OCI-LY7 (cell line): ENCODE measurements around the gene NTRK1. TPM values are rescaled to one million over a fixed set of nuclear protein-coding genes. Genes with fewer than 3 reads are reported as not detected.

Experiments used
- BruUV-seq: library from RNA; stranded (reverse); fragments of 400-500 nt; replicated peaks from 2 replicates; lab custom pipeline; 2021; lab: Mats Ljungman, UMichigan
- CTCF ChIA-PET: fragments of 300-600 bp; sonication (Branson Sonifier 250); formaldehyde crosslinking; loops from one replicate; lab custom pipeline; 2022; ENCODE audit warnings: antibody characterized with exemption; ENCODE audit not compliant: unreplicated experiment; lab: Charles Lee
- POLR2A ChIA-PET: fragments of 300-600 bp; sonication (Branson Sonifier 250); formaldehyde crosslinking; loops from one replicate; lab custom pipeline; 2022; ENCODE audit warnings: antibody characterized with exemption; lab: Charles Lee
- DNase-seq: peaks from one replicate; pipeline ENCODE4 v3.0.0-alpha.2; 2015; ENCODE audit warnings: low spot score
- H2AFZ ChIP-seq: fragments of 200-600 bp; sonication (generic), shearing (Covaris generic); 2 replicates; pipeline ENCODE4 v1.6.1; 2014; ENCODE audit warnings: mild to moderate bottlenecking, antibody characterized with exemption, low read length, moderate library complexity
- H3K27ac ChIP-seq: fragments of 200-600 bp; sonication (generic); 2 replicates; pipeline ENCODE4 v1.5.1; 2014; ENCODE audit warnings: mixed run types, low read depth, mild to moderate bottlenecking, moderate library complexity, low read length, inconsistent platforms; ENCODE audit not compliant: poor library complexity, severe bottlenecking
- H3K36me3 ChIP-seq: fragments of 200-600 bp; sonication (generic); 2 replicates; pipeline ENCODE4 v1.6.1; 2014; ENCODE audit warnings: mild to moderate bottlenecking, antibody characterized with exemption, low read length, moderate library complexity, mixed read lengths; ENCODE audit not compliant: insufficient read depth
- H3K4me1 ChIP-seq: fragments of 200-600 bp; sonication (generic); 2 replicates; pipeline ENCODE4 v1.5.1; 2014; ENCODE audit warnings: mild to moderate bottlenecking, low read length; ENCODE audit not compliant: insufficient read depth, poor library complexity, severe bottlenecking
- H3K4me2 ChIP-seq: fragments of 200-600 bp; sonication (generic); 2 replicates; pipeline ENCODE4 v1.6.1; 2014; ENCODE audit warnings: mild to moderate bottlenecking, low read length
- H3K4me3 ChIP-seq: fragments of 200-600 bp; sonication (generic); 2 replicates; pipeline ENCODE4 v1.5.1; 2014; ENCODE audit warnings: mild to moderate bottlenecking, low read depth, low read length; ENCODE audit not compliant: poor library complexity, severe bottlenecking
- H3K79me2 ChIP-seq: fragments of 200-600 bp; sonication (generic); 2 replicates; pipeline ENCODE4 v1.6.1; 2016; ENCODE audit warnings: low read depth, mild to moderate bottlenecking, low read length, moderate library complexity, mixed read lengths; ENCODE audit not compliant: insufficient read depth
- H3K9me2 ChIP-seq: fragments of 200-600 bp; sonication (generic); 2 replicates; pipeline ENCODE4 v1.6.1; 2016; ENCODE audit warnings: mild to moderate bottlenecking, low read length, mixed read lengths; ENCODE audit not compliant: insufficient read depth
- H3K9me3 ChIP-seq: fragments of 200-600 bp; sonication (generic); 2 replicates; pipeline ENCODE4 v1.6.1; 2014; ENCODE audit warnings: mild to moderate bottlenecking, mixed run types, low read length, mixed read lengths
- H4K20me1 ChIP-seq: fragments of 200-600 bp; sonication (generic); 2 replicates; pipeline ENCODE4 v1.6.1; 2014; ENCODE audit warnings: mild to moderate bottlenecking, antibody characterized with exemption, low read length, moderate library complexity, mixed read lengths; ENCODE audit not compliant: insufficient read depth
- EZH2phosphoT487 ChIP-seq: fragments of 200-600 bp; sonication (generic); IDR thresholded peaks from 2 replicates; pipeline ENCODE4 v1.6.1; 2018; ENCODE audit warnings: low read depth, borderline replicate concordance, mild to moderate bottlenecking, mixed run types, antibody characterized with exemption, low read length, moderate library complexity, mixed read lengths
- intact Hi-C: fragments of 100-400 bp; cut with micrococcal nuclease; formaldehyde crosslinking; loops from one replicate; pipeline ENCODE4 v1.10.0; 2022; ENCODE audit not compliant: unreplicated experiment
- total RNA-seq, 2 experiments: library from RNA; depleted of rRNA in 1 of 2; stranded (reverse); fragments of >200 nt in 1 of 2; shearing (Covaris generic) in 1 of 2; gene quantifications; 2 replicates each; pipeline ENCODE4 v1.2.3, GENCODE V29; 2014 to 2022
- TF ChIP-seq, protein P1 (sequence below): fragments of 200-600 bp; sonication (generic); conservative IDR thresholded peaks from 2 replicates; pipeline ENCODE4 v1.5.1; 2014; ENCODE audit warnings: mild to moderate bottlenecking, antibody characterized with exemption, low read length, moderate library complexity, mixed read lengths

The NTRK1 gene
- total RNA-seq, 2 experiments from 2014 or later, result not detected

DNA sequence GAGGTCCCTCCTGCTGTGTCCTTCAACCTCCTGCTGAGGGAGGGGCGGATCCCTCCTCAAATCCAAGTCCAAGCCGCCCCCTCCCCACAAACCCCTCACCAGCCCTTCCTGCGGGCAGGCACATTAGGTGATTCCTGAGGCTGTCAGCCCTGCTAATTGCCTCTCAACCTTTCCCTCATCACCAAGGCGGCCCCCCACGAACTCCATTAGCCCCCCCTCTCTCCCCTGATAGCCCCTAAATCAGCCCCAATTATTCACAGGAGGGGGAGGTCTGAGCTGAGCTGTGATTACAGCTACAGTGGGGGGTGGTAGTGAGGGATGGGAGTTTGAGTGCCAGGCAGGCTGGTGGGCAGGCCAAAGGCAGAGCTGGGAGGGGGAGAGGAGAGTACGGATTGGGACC is 27.1 kb downstream of the NTRK1 start:
- ChIA-PET POLR2A (interaction anchor here (0.6 kb wide), 1 partner anchor 109 kb away, joined by 3 read pairs; no protein-coding TSS in a partner anchor), CTCF (interaction anchor here (0.6 kb wide), 2 partner anchors 28 to 51 kb away, joined by 3 read pairs; no protein-coding TSS in a partner anchor)
- TF ChIP-seq, protein P1, sequence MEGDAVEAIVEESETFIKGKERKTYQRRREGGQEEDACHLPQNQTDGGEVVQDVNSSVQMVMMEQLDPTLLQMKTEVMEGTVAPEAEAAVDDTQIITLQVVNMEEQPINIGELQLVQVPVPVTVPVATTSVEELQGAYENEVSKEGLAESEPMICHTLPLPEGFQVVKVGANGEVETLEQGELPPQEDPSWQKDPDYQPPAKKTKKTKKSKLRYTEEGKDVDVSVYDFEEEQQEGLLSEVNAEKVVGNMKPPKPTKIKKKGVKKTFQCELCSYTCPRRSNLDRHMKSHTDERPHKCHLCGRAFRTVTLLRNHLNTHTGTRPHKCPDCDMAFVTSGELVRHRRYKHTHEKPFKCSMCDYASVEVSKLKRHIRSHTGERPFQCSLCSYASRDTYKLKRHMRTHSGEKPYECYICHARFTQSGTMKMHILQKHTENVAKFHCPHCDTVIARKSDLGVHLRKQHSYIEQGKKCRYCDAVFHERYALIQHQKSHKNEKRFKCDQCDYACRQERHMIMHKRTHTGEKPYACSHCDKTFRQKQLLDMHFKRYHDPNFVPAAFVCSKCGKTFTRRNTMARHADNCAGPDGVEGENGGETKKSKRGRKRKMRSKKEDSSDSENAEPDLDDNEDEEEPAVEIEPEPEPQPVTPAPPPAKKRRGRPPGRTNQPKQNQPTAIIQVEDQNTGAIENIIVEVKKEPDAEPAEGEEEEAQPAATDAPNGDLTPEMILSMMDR, result no peak
- H3K9me3 ChIP-seq, result no peaks in the 10 kb centered on the region
- DNase-seq, result no peak
- no peak overlapping the region for H2AFZ ChIP-seq
- H3K36me3 ChIP-seq, result no peaks in the 10 kb centered on the region
- no peaks in the 10 kb centered on the region for H3K9me2 ChIP-seq
- no peaks in the 10 kb centered on the region for H4K20me1 ChIP-seq
- intact Hi-C loops, result no loop called here
- no peaks in the 10 kb centered on the region for H3K4me1 ChIP-seq
- H3K27ac ChIP-seq, result no peak overlapping the region
- no peaks in the 10 kb centered on the region for H3K79me2 ChIP-seq
- H3K4me3 ChIP-seq, result no peak overlapping the region
- H3K4me2 ChIP-seq, result no peak overlapping the region
- BruUV-seq, result no TSS peak

DNA sequence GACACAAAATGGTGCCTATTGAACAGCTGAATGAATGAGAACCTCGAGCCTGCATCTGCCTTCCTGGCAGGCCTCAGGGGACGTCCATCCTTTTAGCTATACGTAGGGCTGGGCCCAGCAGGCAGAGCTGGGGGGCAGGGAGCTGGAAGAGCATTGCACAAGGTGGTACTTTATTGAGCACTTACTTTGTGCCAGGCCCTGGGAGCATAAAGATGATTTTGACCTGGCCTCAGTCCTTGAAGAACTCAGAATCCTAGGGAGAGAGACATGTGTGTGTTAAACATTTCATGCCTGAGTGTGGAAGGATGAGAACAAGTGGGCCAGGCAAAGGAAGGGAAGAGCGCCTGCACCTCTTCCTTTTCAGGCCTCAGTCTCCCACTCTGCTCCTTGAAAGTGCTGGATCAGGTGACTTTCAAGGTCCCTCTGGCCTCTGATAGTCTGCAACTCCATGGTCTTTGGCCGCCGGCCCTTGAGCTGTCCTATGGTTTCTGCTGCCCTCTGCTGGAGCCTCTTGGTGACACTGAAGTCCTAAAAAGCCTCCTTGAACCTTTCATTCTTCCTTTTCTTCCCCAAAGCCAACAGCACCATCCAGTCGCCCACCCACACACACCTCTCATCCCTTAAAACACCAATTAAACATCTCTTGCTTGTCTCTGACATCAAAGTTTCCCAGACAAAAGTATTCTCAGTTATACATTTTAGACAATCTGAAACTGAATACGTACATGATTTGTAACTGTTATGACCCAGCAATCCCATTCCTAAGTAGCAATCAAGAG is 29.3 kb downstream of the NTRK1 start:
- BruUV-seq, result no TSS peak
- Histone ChIP-seq H3K4me3 (no peak overlapping the region), H3K4me2 (no peak overlapping the region), H3K27ac (no peak overlapping the region), H3K4me1 (no peaks in the 10 kb centered on the region), H3K36me3 (no peaks in the 10 kb centered on the region), H3K9me3 (no peaks in the 10 kb centered on the region), H4K20me1 (no peaks in the 10 kb centered on the region), H3K79me2 (no peaks in the 10 kb centered on the region), H2AFZ (peak overlapping the region; percentile 32; the same call in 1 of the 2 replicates), H3K9me2 (no peaks in the 10 kb centered on the region)
- peak; percentile 74 for DNase-seq
- CTCF ChIA-PET, result interaction anchor here (1.3 kb wide), 1 partner anchor 200 kb away, joined by 5 read pairs; no protein-coding TSS in a partner anchor
- TF ChIP-seq, protein P1, result peak; percentile 86
- no peak for TF ChIP-seq EZH2phosphoT487
- intact Hi-C loops, result loop anchor here (1.0 to 2.0 kb wide), 4 partner anchors 51 to 201 kb away; no protein-coding TSS in a partner anchor
- POLR2A ChIA-PET, result interaction anchor here (0.6 kb wide), 1 partner anchor 9 kb away, joined by 3 read pairs; no protein-coding TSS in a partner anchor
